ENCODE measurements around the gene RBM8A. TPM values are rescaled to one million over a fixed set of nuclear protein-coding genes. Genes with fewer than 3 reads are reported as not detected.

The RBM8A gene
- total RNA-seq, 4 donors from 2014 or later, result 118 to 226 (median 146) TPM

GRCh38 chr1:145959957-145960467, 32.7 kb upstream of the RBM8A start:
- no peaks in the 10 kb centered on the region for H3K36me3 ChIP-seq
- no peaks in the 10 kb centered on the region for H3K27me3 ChIP-seq
- intact Hi-C loops (cut with DNase I; ENCODE audit: low total_unique reads), result no loop called here
- DNase-seq, result peak in 1 of 2 donors; percentile 50
- H3K4me1 ChIP-seq, result peaks cover 0 to 13% of the 10 kb centered on the region in 2 donors
- peak overlapping the region; percentile 52 to 56 for H3K4me3 ChIP-seq
- H3K27ac ChIP-seq, result peak overlapping the region; percentile 86 to 93
- TF ChIP-seq CTCF (IDR thresholded peaks at IDR 0.05), result no peak
- no peak for TF ChIP-seq POLR2A (IDR thresholded peaks at IDR 0.05)
- H3K9me3 ChIP-seq, result no peaks in the 10 kb centered on the region

- H3K4me1 ChIP-seq, result peaks cover 0 to 13% of the 10 kb centered on the region in 2 donors
- H3K27ac ChIP-seq, result peak overlapping the region; percentile 93 to 97
- no peaks in the 10 kb centered on the region for H3K9me3 ChIP-seq
- intact Hi-C loops (cut with DNase I; ENCODE audit: low total_unique reads), result no loop called here
- no peak overlapping the region for H3K4me3 ChIP-seq
- H3K36me3 ChIP-seq, result no peaks in the 10 kb centered on the region
- H3K27me3 ChIP-seq, result no peaks in the 10 kb centered on the region
- DNase-seq, result no peak
- no peak for TF ChIP-seq POLR2A (IDR thresholded peaks at IDR 0.05)
- no peak for TF ChIP-seq CTCF (IDR thresholded peaks at IDR 0.05)
These were observed 32.0 kb upstream of the RBM8A start for GRCh38 chr1:145959333-145959732.

- Histone ChIP-seq H3K27ac (peak overlapping the region; percentile 97), H3K4me3 (no peak overlapping the region), H3K36me3 (no peaks in the 10 kb centered on the region), H3K9me3 (no peaks in the 10 kb centered on the region), H3K27me3 (no peaks in the 10 kb centered on the region), H3K4me1 (peaks cover 0 to 10% of the 10 kb centered on the region in 2 donors)
- intact Hi-C loops (cut with DNase I; ENCODE audit: low total_unique reads), result no loop called here
- TF ChIP-seq CTCF (IDR thresholded peaks at IDR 0.05) (no peak), POLR2A (IDR thresholded peaks at IDR 0.05) (no peak)
- DNase-seq, result no peak
These were observed 31.4 kb upstream of the RBM8A start for GRCh38 chr1:145958734-145959133.

DNA sequence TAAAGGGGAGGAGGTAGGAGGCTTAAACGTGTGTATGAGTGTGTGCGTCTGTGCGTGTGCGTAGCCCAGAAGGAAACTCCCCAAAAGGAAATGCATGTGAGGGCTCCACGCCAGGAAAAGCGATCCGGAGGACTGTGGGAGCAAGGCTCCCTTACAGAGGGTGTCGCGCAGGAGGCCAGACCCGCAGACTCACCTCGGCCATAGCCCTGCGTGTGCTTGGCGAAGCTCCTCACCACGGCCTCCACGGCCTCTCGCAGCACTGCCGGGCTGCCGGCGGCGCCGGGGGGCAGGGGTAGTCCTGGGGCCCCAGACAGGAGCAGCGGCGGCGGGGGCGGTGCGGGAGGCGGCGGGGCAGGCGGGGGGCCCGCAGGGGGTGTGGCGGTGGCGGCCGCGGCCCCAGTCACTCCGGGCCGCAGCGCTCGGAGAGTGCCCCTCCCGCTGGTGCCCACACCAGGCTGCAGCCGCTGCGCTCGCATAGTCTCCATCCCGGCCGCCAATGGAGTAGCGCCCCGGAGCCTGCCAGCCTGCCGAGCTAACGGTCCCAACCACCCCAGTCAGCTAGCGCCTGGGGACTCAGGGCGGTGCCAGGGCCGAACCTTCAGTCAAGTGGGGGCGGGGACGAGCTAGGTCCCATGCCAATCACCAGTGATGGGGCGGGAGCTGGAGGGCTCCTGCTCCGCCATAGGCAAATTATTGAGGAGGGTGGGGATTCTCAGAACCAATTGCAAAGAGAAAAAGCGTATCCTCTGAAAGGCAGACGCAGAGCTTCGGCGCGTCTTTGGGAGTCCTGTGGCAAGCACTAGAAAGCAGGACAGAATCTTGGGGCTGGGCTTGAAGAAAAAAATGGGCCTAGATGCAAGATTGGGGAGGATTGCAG, 30.4 kb upstream of the RBM8A start, which contains the start of gene LIX1L:
LIX1L (minus strand) TSS at position 575 of the 877 bp plus-strand sequence; CDS start at position 485, 90 bp downstream.
- intact Hi-C loops (cut with DNase I; ENCODE audit: low total_unique reads), result no loop called here
- Histone ChIP-seq H3K27me3 (no peaks in the 10 kb centered on the region), H3K4me1 (no peaks in the 10 kb centered on the region), H3K4me3 (peak within 1 kb of the TSS; percentile 69 to 83), H3K36me3 (no peaks in the 10 kb centered on the region), H3K27ac (peak within 1 kb of the TSS; percentile 97), H3K9me3 (no peaks in the 10 kb centered on the region)
- TF ChIP-seq CTCF (IDR thresholded peaks at IDR 0.05), result no peak
- TF ChIP-seq POLR2A (IDR thresholded peaks at IDR 0.05), result peak; percentile 89 to 98
- DNase-seq, result peak; percentile 96 to 97

Measured in uterus (tissue), 4 donors.